Chondrocyte (in vitro differentiated cells): ENCODE results near the gene DNASE2. TPM values are rescaled to one million over a fixed set of nuclear protein-coding genes. Genes with fewer than 3 reads are reported as not detected.

Source experiments
- DNase-seq: peaks from one replicate; pipeline ENCODE4 v3.0.0; 2021; ENCODE audit warnings: mixed read lengths, low spot score
- H3K27ac Mint-ChIP-seq: one replicate; pipeline ENCODE4 v1.8.0; 2021; ENCODE audit warnings: mild to moderate bottlenecking, moderate library complexity, mixed read lengths; ENCODE audit not compliant: unreplicated experiment
- H3K27me3 Mint-ChIP-seq: 2 replicates; pipeline ENCODE4 v1.8.0; 2021; ENCODE audit warnings: low read depth, mixed read lengths
- H3K36me3 Mint-ChIP-seq: 2 replicates; pipeline ENCODE4 v1.8.0; 2021; ENCODE audit warnings: low read depth, mixed read lengths
- H3K4me1 Mint-ChIP-seq: 2 replicates; pipeline ENCODE4 v1.8.0; 2021; ENCODE audit warnings: low read depth, mild to moderate bottlenecking, mixed read lengths
- H3K4me3 Mint-ChIP-seq: one replicate; pipeline ENCODE4 v1.8.0; 2021; ENCODE audit warnings: mild to moderate bottlenecking, moderate library complexity, mixed read lengths; ENCODE audit not compliant: unreplicated experiment
- H3K9me3 Mint-ChIP-seq: 2 replicates; pipeline ENCODE4 v1.8.0; 2021; ENCODE audit warnings: low read depth, mixed read lengths
- total RNA-seq: library from RNA; stranded (reverse); gene quantifications from 3 replicates; pipeline ENCODE4 v1.2.1, GENCODE V29; 2021
- TF ChIP-seq, protein P1 (sequence below): fragments of 200-600 bp; sonication (generic); IDR thresholded peaks from 2 replicates; pipeline ENCODE4 v1.5.0; 2021; ENCODE audit warnings: antibody characterized with exemption, mild to moderate bottlenecking, moderate library complexity

The DNASE2 gene
- total RNA-seq, 1 donor from 2014 or later = 52.8 TPM

DNA sequence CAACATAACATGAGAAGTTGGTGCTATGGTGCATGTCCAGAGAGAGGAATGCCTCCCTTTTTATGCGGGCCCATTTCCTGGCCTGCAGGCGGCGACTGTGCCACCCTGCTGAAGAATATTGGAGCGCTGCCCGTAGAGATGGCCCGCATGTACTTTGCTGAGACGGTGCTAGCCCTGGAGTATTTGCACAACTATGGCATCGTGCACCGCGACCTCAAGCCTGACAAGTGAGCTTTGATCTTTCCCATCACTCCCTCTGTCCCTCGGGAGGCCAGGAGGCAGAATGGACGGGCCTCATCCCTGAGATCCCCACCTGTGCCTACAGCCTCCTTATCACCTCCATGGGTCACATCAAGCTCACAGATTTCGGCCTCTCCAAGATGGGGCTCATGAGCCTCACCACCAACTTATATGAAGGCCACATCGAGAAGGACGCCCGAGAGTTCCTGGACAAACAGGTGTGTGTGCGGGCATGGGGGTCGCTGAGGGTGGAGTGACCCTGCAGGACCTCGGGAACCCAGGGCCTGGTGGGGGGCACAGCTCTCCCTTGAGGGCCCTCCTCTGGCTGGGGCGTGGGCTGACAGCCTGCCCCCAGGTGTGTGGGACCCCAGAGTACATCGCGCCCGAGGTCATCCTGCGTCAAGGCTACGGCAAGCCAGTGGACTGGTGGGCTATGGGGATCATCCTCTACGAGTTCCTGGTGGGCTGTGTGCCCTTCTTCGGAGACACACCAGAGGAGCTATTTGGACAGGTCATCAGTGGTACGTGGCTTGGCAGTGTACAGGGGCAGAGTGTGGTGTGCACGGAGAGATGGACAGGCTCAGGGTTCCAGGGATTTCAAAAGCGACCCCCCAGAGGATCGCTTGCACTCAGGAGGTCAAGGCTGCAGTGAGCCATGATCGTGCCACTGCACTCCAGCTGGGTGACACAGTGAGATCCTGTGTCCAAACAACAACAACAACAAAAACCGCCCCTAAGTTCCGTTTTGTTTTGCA, 16.2 kb downstream of the DNASE2 start:
- Mint-ChIP-seq H3K4me1 (peaks cover 3% of the 10 kb centered on the region), H3K27me3 (peaks cover 11% of the 10 kb centered on the region), H3K9me3 (no peaks in the 10 kb centered on the region), H3K4me3 (no peak overlapping the region), H3K27ac (no peak overlapping the region), H3K36me3 (no peaks in the 10 kb centered on the region)
- no peak for DNase-seq
- TF ChIP-seq, protein P1, sequence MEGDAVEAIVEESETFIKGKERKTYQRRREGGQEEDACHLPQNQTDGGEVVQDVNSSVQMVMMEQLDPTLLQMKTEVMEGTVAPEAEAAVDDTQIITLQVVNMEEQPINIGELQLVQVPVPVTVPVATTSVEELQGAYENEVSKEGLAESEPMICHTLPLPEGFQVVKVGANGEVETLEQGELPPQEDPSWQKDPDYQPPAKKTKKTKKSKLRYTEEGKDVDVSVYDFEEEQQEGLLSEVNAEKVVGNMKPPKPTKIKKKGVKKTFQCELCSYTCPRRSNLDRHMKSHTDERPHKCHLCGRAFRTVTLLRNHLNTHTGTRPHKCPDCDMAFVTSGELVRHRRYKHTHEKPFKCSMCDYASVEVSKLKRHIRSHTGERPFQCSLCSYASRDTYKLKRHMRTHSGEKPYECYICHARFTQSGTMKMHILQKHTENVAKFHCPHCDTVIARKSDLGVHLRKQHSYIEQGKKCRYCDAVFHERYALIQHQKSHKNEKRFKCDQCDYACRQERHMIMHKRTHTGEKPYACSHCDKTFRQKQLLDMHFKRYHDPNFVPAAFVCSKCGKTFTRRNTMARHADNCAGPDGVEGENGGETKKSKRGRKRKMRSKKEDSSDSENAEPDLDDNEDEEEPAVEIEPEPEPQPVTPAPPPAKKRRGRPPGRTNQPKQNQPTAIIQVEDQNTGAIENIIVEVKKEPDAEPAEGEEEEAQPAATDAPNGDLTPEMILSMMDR = no peak

DNA sequence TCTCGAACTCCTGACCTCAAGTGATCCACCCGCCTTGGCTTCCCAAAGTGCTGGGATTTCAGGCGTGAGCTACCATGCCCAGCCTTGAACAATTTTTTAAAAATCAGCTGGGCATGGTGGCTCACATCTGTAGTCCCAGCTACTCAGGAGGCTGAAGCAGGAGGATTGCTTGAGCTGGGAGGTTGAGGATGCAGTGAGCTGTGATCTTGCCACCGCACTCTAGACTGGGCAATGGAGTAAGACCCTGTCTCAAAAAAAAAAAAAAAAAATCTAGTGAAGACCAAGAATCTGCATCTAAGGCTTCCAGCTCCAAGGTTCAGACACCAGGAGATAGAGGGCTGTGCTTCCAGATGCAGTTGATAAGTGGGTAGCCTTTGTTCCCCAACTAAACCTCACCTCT, 17.1 kb downstream of the DNASE2 start:
- TF ChIP-seq, protein P1 = no peak
- Mint-ChIP-seq H3K4me3 (no peak overlapping the region), H3K4me1 (peaks cover 3% of the 10 kb centered on the region)

DNA sequence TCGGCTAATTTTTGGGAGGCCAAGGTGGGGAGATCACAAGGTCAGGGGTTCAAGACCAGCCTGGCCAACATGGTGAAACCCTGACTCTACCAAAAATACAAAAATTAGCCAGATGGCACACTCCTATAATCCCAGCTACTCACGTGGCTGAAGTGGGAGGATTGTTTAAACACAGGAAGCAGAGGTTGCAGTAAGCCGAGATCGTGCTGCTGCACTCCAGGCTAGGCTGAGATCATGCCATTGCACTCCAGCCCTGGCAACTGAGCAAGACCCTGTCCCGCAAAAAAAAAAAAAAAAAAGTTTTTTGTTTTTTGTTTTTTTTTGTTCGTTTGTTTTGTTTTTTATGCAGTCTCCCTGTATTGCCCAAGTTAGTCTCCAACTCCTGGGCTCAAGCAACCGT, 21.7 kb downstream of the DNASE2 start:
- Mint-ChIP-seq H3K4me3 (no peak overlapping the region), H3K27me3 (peaks cover 7% of the 10 kb centered on the region), H3K9me3 (peaks cover 4% of the 10 kb centered on the region), H3K27ac (no peak overlapping the region), H3K36me3 (no peaks in the 10 kb centered on the region), H3K4me1 (no peaks in the 10 kb centered on the region)
- no peak for DNase-seq
- TF ChIP-seq, protein P1 = no peak

More for the DNA sequence above, 17.1 kb downstream of the DNASE2 start:
- no peaks in the 10 kb centered on the region for H3K36me3 Mint-ChIP-seq
- H3K9me3 Mint-ChIP-seq = no peaks in the 10 kb centered on the region
- no peak overlapping the region for H3K27ac Mint-ChIP-seq
- H3K27me3 Mint-ChIP-seq = peaks cover 11% of the 10 kb centered on the region
- no peak for DNase-seq

DNA sequence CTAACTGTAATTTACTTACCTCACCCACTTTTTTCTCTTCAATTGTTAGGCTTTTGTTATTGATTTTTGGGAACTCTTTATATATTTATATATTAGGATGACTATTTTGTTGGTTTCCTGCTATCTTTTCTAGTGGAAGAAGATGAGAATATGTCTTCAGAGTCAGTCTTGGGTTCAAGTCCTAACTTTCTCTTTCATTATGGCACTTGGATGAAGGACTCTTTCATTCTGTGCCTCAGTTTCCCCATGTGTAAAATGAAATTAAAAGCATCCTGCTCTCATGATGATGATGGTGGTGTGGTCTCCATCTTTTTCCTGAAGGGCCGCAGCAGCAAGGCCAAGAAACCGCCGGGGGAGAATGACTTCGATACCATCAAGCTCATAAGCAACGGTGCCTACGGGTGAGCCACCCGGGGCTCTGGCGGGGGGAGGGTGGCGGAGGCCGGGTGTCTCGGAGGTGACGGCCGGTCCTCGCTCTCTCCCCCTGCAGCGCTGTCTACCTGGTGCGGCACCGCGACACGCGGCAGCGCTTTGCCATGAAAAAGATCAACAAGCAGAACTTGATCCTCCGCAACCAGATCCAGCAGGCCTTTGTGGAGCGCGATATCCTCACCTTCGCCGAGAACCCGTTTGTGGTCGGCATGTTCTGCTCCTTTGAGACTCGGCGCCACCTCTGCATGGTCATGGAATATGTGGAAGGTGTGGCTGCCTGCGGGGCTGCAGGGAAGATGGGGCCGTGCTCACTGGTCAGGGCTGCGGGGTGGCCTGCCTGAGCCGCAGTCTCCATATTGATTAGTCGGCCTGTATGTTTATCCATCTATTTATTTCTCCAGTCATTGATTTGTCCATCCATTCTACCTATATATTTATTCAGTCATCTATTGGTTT, 23.0 kb downstream of the DNASE2 start:
- DNase-seq = no peak
- Mint-ChIP-seq H3K27ac (no peak overlapping the region), H3K27me3 (peaks cover 2% of the 10 kb centered on the region)

More for the DNA sequence above, 23.0 kb downstream of the DNASE2 start:
- Mint-ChIP-seq H3K4me3 (no peak overlapping the region), H3K4me1 (no peaks in the 10 kb centered on the region), H3K36me3 (no peaks in the 10 kb centered on the region), H3K9me3 (peaks cover 4% of the 10 kb centered on the region)
- TF ChIP-seq, protein P1 = no peak
